NCI-H748 (cell line): ENCODE results near the gene POLR2L.

Experiments
- DNase-seq: peaks from one replicate; lab custom pipeline; 2025; ENCODE audit not compliant: unreplicated experiment; lab: John Stamatoyannopoulos, UW

Gene POLR2L

GRCh38 chr11:839875-840617 lies 2.3 kb downstream of the POLR2L start:
- no peak for DNase-seq

GRCh38 chr11:839280-839623 lies 3.1 kb downstream of the POLR2L start:
- DNase-seq, result no peak

- DNase-seq, result peak; percentile 27
Measured at GRCh38 chr11:838441-839279, 3.7 kb downstream of the POLR2L start.

GRCh38 chr11:837990-838307 lies 4.4 kb downstream of the POLR2L start:
- no peak for DNase-seq

GRCh38 chr11:837189-837989 lies 4.9 kb downstream of the POLR2L start:
- DNase-seq, result no peak

- DNase-seq, result no peak
Measured at GRCh38 chr11:836700-837099, 5.6 kb downstream of the POLR2L start.

GRCh38 chr11:836274-836673 lies 6.1 kb downstream of the POLR2L start:
- no peak for DNase-seq

GRCh38 chr11:834371-835316 lies 7.7 kb downstream of the POLR2L start:
- peak; percentile 36 for DNase-seq

GRCh38 chr11:833849-834311 lies 8.4 kb downstream of the POLR2L start:
- no peak for DNase-seq

GRCh38 chr11:833114-833791 lies 9.1 kb downstream of the POLR2L start:
- DNase-seq, result peak; percentile 63

GRCh38 chr11:832529-833113 lies 9.7 kb downstream of the POLR2L start, which contains the start of gene CD151:
Gene CD151 (plus strand): TSS chr11:832952. CDS start chr11:836070, 3,118 bp downstream.
- peak; percentile 63 for DNase-seq

GRCh38 chr11:831961-832528 lies 10.3 kb downstream of the POLR2L start:
- no peak for DNase-seq

GRCh38 chr11:831118-831864 lies 11.0 kb downstream of the POLR2L start:
- peak; percentile 19 for DNase-seq

- DNase-seq, result peak; percentile 89
Measured at GRCh38 chr11:830295-831117, 11.8 kb downstream of the POLR2L start.

- peak; percentile 73 for DNase-seq
Measured at GRCh38 chr11:829847-830294, 12.5 kb downstream of the POLR2L start.

- no peak for DNase-seq
Measured at GRCh38 chr11:829176-829846, 13.0 kb downstream of the POLR2L start.
